ENCODE data around the gene ZNF554. TPM values are rescaled to one million over a fixed set of nuclear protein-coding genes. Genes with fewer than 3 reads are reported as not detected.
"Not testable (repeated sequence)": the region's sequence is repeated elsewhere in the genome, so short reads cannot be mapped to it uniquely, and the experiment has no call there.

Gene ZNF554
- total and polyA plus RNA-seq, 2 donors (not counting 3 experiments of a cell fraction or from before 2014, with no cell fraction given) = 1.2 to 1.6 TPM

DNA sequence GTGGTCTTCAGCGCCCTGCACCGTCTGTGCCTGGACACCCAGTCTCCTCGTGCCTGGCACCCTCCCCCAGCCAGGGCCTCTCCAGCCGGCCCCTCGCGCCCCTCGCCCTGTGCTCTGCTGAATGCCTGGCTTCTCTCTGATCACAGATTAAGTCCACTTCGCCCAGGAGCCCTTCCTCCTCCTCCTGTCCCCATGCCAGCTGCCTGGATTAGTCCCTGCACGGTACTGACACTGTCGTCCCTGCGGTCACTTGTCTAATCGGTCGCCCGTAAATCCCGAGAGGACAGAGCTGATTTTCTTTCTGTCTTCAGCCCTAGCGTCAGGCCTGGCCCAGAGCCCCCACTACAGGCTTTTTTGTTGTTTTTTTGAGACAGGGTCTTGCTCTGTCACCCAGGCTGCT, 27.8 kb upstream of the ZNF554 start:
- no peak overlapping the region for H3K4me2 ChIP-seq (ENCODE audit: insufficient read depth, low read length)
- dilution Hi-C loops (cut with MboI; ENCODE audit: extremely low pct_ligation_motif_present, low sequenced_read_pairs) = no loop called here
- no peak overlapping the region for H3K9ac ChIP-seq (replicated peaks; ENCODE audit: extremely low read depth, insufficient read depth, low read length)
- H3K27ac ChIP-seq (ENCODE audit: insufficient read depth, low read depth, low read length) = no peak overlapping the region
- H2AFZ ChIP-seq (ENCODE audit: low read depth, low read length) = no peak overlapping the region
- CTCF ChIA-PET = no interaction called here
- intact Hi-C loops (cut with micrococcal nuclease) = no loop called here
- H3K27me3 ChIP-seq (ENCODE audit: control insufficient read depth in 2 of 2, insufficient read depth in 2 of 2, low read length in 2 of 2) = no peaks in the 10 kb centered on the region
- DNase-seq (ENCODE audit: low read depth, low spot score) (no peak), FAIRE-seq (no peak)
- H3K36me3 ChIP-seq (ENCODE audit: control insufficient read depth in 2 of 2, extremely low read depth in 1 of 2, insufficient read depth in 2 of 2, low read length in 2 of 2) = peaks cover 4 to 12% of the 10 kb centered on the region in 2 experiments
- H3K4me3 ChIP-seq (replicated peaks in 1 of 3; ENCODE audit: insufficient read depth in 1 of 3, low read depth in 1 of 3, low read length in 3 of 3) = no peak overlapping the region
- H3K9me1 ChIP-seq (replicated peaks; ENCODE audit: control insufficient read depth, extremely low read depth, insufficient read depth, low read length) = no peaks in the 10 kb centered on the region
- no TSS peak for BruUV-seq (replicated peaks)
- POLR2A ChIA-PET = no interaction called here
- peaks cover 23% of the 10 kb centered on the region for H3K79me2 ChIP-seq (ENCODE audit: control insufficient read depth, insufficient read depth, low read length)
- no peak for TF ChIP-seq FOS (IDR thresholded peaks at IDR 0.05; ENCODE audit: borderline replicate concordance, insufficient read depth, low read length)
- no peak for TF ChIP-seq POLR2AphosphoS5 (IDR thresholded peaks at IDR 0.05; ENCODE audit: insufficient read depth, low read depth, low read length)
- TF ChIP-seq JUN (IDR thresholded peaks at IDR 0.05; ENCODE audit: borderline replicate concordance, insufficient read depth, insufficient read length, low read depth) = no peak
- no peak for TF ChIP-seq MYC (IDR thresholded peaks at IDR 0.05; ENCODE audit: low read depth, low read length)
- TF ChIP-seq CTCF (IDR thresholded peaks at IDR 0.05; ENCODE audit: extremely low read depth in 1 of 2, insufficient read depth in 1 of 2, low read depth in 1 of 2, low read length in 2 of 2) = no peak
- no peak for TF ChIP-seq EZH2 (IDR thresholded peaks at IDR 0.05; ENCODE audit: borderline replicate concordance, low read depth, low read length, severe bottlenecking)
- TF ChIP-seq GATA2 (IDR thresholded peaks at IDR 0.05; ENCODE audit: insufficient read depth, insufficient read length, low read depth, low read length) = no peak
- TF ChIP-seq, protein P1, sequence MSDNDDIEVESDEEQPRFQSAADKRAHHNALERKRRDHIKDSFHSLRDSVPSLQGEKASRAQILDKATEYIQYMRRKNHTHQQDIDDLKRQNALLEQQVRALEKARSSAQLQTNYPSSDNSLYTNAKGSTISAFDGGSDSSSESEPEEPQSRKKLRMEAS (IDR thresholded peaks at IDR 0.05; ENCODE audit: insufficient read depth, insufficient read length) = no peak
- TF ChIP-seq POLR2A (IDR thresholded peaks at IDR 0.05; ENCODE audit: low read depth, low read length) = no peak
- H3K9me3 ChIP-seq (replicated peaks; ENCODE audit: control insufficient read depth, insufficient read depth, low read length) = no peaks in the 10 kb centered on the region
- H4K20me1 ChIP-seq (replicated peaks; ENCODE audit: control insufficient read depth, extremely low read depth, insufficient read depth, low read length) = no peaks in the 10 kb centered on the region
- no peaks in the 10 kb centered on the region for H3K4me1 ChIP-seq (ENCODE audit: control insufficient read depth, extremely low read depth, insufficient read depth, low read length)

DNA sequence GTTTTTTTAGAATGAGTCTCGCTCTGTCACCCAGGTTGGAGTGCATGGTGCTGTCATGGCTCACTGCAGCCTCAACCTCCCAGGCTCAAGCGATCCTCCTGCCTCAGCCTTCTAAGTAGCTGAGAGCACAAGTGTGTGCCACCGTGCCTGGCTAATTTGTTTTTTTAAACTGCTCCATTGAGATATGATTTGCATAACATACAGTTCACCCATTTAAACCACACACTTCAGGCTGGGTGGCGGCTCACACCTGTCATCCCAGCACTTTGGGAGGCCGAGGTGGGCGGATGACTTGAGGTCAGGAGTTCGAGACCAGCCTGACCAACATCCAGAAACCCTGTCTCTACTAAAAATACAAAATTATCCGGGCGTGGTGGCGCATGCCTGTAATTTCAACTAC, 27.0 kb upstream of the ZNF554 start:
- H3K27ac ChIP-seq (ENCODE audit: insufficient read depth, low read depth, low read length); intact Hi-C loops (cut with micrococcal nuclease); BruUV-seq (replicated peaks): not testable (repeated sequence)

More for the DNA sequence above, 27.0 kb upstream of the ZNF554 start:
- H3K4me2 ChIP-seq (ENCODE audit: insufficient read depth, low read length); POLR2A ChIA-PET; H3K4me1 ChIP-seq (ENCODE audit: control insufficient read depth, extremely low read depth, insufficient read depth, low read length); CTCF ChIA-PET; H3K9me1 ChIP-seq (replicated peaks; ENCODE audit: control insufficient read depth, extremely low read depth, insufficient read depth, low read length); H3K9me3 ChIP-seq (replicated peaks; ENCODE audit: control insufficient read depth, insufficient read depth, low read length); FAIRE-seq; H4K20me1 ChIP-seq (replicated peaks; ENCODE audit: control insufficient read depth, extremely low read depth, insufficient read depth, low read length); DNase-seq (ENCODE audit: low read depth, low spot score); dilution Hi-C loops (cut with MboI; ENCODE audit: extremely low pct_ligation_motif_present, low sequenced_read_pairs); H3K27me3 ChIP-seq (ENCODE audit: control insufficient read depth in 2 of 2, insufficient read depth in 2 of 2, low read length in 2 of 2); H3K4me3 ChIP-seq (replicated peaks in 1 of 3; ENCODE audit: insufficient read depth in 1 of 3, low read depth in 1 of 3, low read length in 3 of 3); H3K9ac ChIP-seq (replicated peaks; ENCODE audit: extremely low read depth, insufficient read depth, low read length); H2AFZ ChIP-seq (ENCODE audit: low read depth, low read length): not testable (repeated sequence)
- peaks cover 15% of the 10 kb centered on the region for H3K79me2 ChIP-seq (ENCODE audit: control insufficient read depth, insufficient read depth, low read length)
- peaks cover 8 to 12% of the 10 kb centered on the region in 2 experiments for H3K36me3 ChIP-seq (ENCODE audit: control insufficient read depth in 2 of 2, extremely low read depth in 1 of 2, insufficient read depth in 2 of 2, low read length in 2 of 2)

Data from endothelial cell of umbilical vein (primary cell).